SU-DHL-6 (cell line): Measurements from ENCODE around the gene ADD1.

ENCODE experiments used
- CTCF ChIP-seq: fragments of 200-600 bp; sonication (generic); IDR thresholded peaks from one replicate; pipeline ENCODE4 v1.5.1; 2017; ENCODE audit warnings: antibody characterized with exemption, mild to moderate bottlenecking, low read length, moderate library complexity; ENCODE audit not compliant: insufficient read depth, poor library complexity, severe bottlenecking
- EZH2phosphoT487 ChIP-seq: fragments of 200-600 bp; sonication (generic), shearing (Covaris generic); conservative IDR thresholded peaks from 2 replicates; pipeline ENCODE4 v1.6.1; 2018; ENCODE audit warnings: mild to moderate bottlenecking, antibody characterized with exemption, low read length, moderate library complexity, mixed read lengths

GRCh38 chr4:2805712-2806389 is 37.8 kb upstream of the ADD1 start:
- TF ChIP-seq CTCF (no peak), EZH2phosphoT487 (no peak)
